H9 (cell line): ENCODE measurements around the gene ZHX3. TPM values are rescaled to one million over a fixed set of nuclear protein-coding genes. Genes with fewer than 3 reads are reported as not detected.

Source experiments
- DNase-seq: peaks from one replicate; pipeline ENCODE4 v3.0.0-alpha.2; 2017
- H2AFZ ChIP-seq: one replicate; pipeline ENCODE4 v1.6.1; 2013; ENCODE audit warnings: mild to moderate bottlenecking, low read length, control low read depth, moderate library complexity
- H2AK5ac ChIP-seq: 2 replicates; pipeline ENCODE4 v1.6.1; 2013; ENCODE audit warnings: low read length, control low read depth, mixed read lengths; ENCODE audit not compliant: insufficient read length
- H2BK120ac ChIP-seq: one replicate; pipeline ENCODE4 v1.6.1; 2013; ENCODE audit warnings: low read depth, mild to moderate bottlenecking, low read length, control low read depth, inconsistent platforms; ENCODE audit not compliant: poor library complexity, severe bottlenecking
- H2BK12ac ChIP-seq: 2 replicates; pipeline ENCODE4 v1.6.1; 2013; ENCODE audit warnings: low read length, control low read depth, mixed read lengths, low read depth; ENCODE audit not compliant: insufficient read length
- H2BK15ac ChIP-seq: 2 replicates; pipeline ENCODE4 v1.6.1; 2013; ENCODE audit warnings: low read depth, low read length, control low read depth
- H2BK20ac ChIP-seq: one replicate; pipeline ENCODE4 v1.6.1; 2013; ENCODE audit warnings: low read depth, mild to moderate bottlenecking, low read length, control low read depth, inconsistent platforms; ENCODE audit not compliant: poor library complexity, severe bottlenecking
- H2BK5ac ChIP-seq: 2 replicates; pipeline ENCODE4 v1.6.1; 2013; ENCODE audit warnings: low read length, control low read depth, mixed read lengths; ENCODE audit not compliant: insufficient read length
- H3K14ac ChIP-seq: 2 replicates; pipeline ENCODE4 v1.6.1; 2013; ENCODE audit warnings: low read length, control low read depth; ENCODE audit not compliant: insufficient read depth
- H3K18ac ChIP-seq: 2 replicates; pipeline ENCODE4 v1.6.1; 2013; ENCODE audit warnings: low read depth, mild to moderate bottlenecking, mixed read lengths, low read length, control low read depth; ENCODE audit not compliant: insufficient read length
- H3K23ac ChIP-seq: 2 replicates; pipeline ENCODE4 v1.6.1; 2013; ENCODE audit warnings: low read length, control low read depth, mixed read lengths, low read depth; ENCODE audit not compliant: insufficient read length
- H3K23me2 ChIP-seq: 2 replicates; pipeline ENCODE4 v1.6.1; 2013; ENCODE audit warnings: low read depth, mild to moderate bottlenecking, mixed read lengths, low read length, control low read depth; ENCODE audit not compliant: insufficient read length, poor library complexity, severe bottlenecking
- H3K27ac ChIP-seq: 2 replicates; pipeline ENCODE4 v1.5.1; 2013; ENCODE audit warnings: low read length, control low read depth, mixed read lengths, low read depth; ENCODE audit not compliant: insufficient read length
- H3K27me3 ChIP-seq: 2 replicates; pipeline ENCODE4 v1.6.1; 2013; ENCODE audit warnings: low read length, control low read depth, inconsistent platforms; ENCODE audit not compliant: insufficient read depth
- H3K4ac ChIP-seq: 2 replicates; pipeline ENCODE4 v1.6.1; 2013; ENCODE audit warnings: low read depth, mild to moderate bottlenecking, control low read depth, inconsistent platforms, low read length, moderate library complexity
- H3K4me1 ChIP-seq: 2 replicates; pipeline ENCODE4 v1.6.1; 2013; ENCODE audit warnings: low read length, control low read depth, inconsistent platforms; ENCODE audit not compliant: insufficient read depth
- H3K4me2 ChIP-seq: 2 replicates; pipeline ENCODE4 v1.6.1; 2013; ENCODE audit warnings: low read length, control low read depth, mixed read lengths; ENCODE audit not compliant: insufficient read length, insufficient read depth
- H3K56ac ChIP-seq: 2 replicates; pipeline ENCODE4 v1.6.1; 2013; ENCODE audit warnings: low read depth, mild to moderate bottlenecking, mixed read lengths, low read length, control low read depth; ENCODE audit not compliant: insufficient read length
- H3K79me1 ChIP-seq: 2 replicates; pipeline ENCODE4 v1.6.1; 2013; ENCODE audit warnings: low read depth, mild to moderate bottlenecking, moderate library complexity, low read length, control low read depth, inconsistent platforms; ENCODE audit not compliant: insufficient read depth, poor library complexity, severe bottlenecking
- H3K79me2 ChIP-seq: 2 replicates; pipeline ENCODE4 v1.6.1; 2013; ENCODE audit warnings: low read length, control low read depth, inconsistent platforms; ENCODE audit not compliant: insufficient read depth
- H3K9ac ChIP-seq: 2 replicates; pipeline ENCODE4 v1.6.1; 2013; ENCODE audit warnings: low read length, control low read depth, mixed read lengths; ENCODE audit not compliant: insufficient read length; ENCODE audit errors: extremely low read depth
- H3K9me3 ChIP-seq: one replicate; pipeline ENCODE4 v1.6.1; 2013; ENCODE audit warnings: low read depth, low read length, inconsistent platforms; ENCODE audit not compliant: control insufficient read depth
- H3T11ph ChIP-seq: one replicate; pipeline ENCODE4 v1.6.1; 2013; ENCODE audit warnings: mild to moderate bottlenecking, low read length, control low read depth, inconsistent platforms
- H4K20me1 ChIP-seq: one replicate; pipeline ENCODE4 v1.6.1; 2013; ENCODE audit not compliant: control insufficient read depth, insufficient read length, insufficient read depth
- H4K5ac ChIP-seq: 2 replicates; pipeline ENCODE4 v1.6.1; 2013; ENCODE audit warnings: low read depth, mild to moderate bottlenecking, mixed read lengths, low read length, control low read depth; ENCODE audit not compliant: insufficient read length
- H4K8ac ChIP-seq: replicated peaks from 2 replicates; pipeline ENCODE4 v1.6.1; 2013; ENCODE audit warnings: low read length, control low read depth, mixed read lengths, low read depth; ENCODE audit not compliant: insufficient read length
- H4K91ac ChIP-seq: 2 replicates; pipeline ENCODE4 v1.6.1; 2013; ENCODE audit warnings: low read depth, mild to moderate bottlenecking, moderate library complexity, mixed read lengths, low read length, control low read depth; ENCODE audit not compliant: insufficient read length
- H3K27ac Mint-ChIP-seq, 3 experiments: 2 replicates in 2 of 3; 3 replicates in 1 of 3; pipeline ENCODE4 v1.8.0; 2020 to 2021; ENCODE audit warnings: mixed read lengths in 3 of 3, mild to moderate bottlenecking in 1 of 3, moderate library complexity in 1 of 3
- H3K27me3 Mint-ChIP-seq: 2 replicates; pipeline ENCODE4 v1.8.0; 2021; ENCODE audit warnings: low read depth, mild to moderate bottlenecking, moderate library complexity, mixed read lengths
- H3K36me3 Mint-ChIP-seq, 3 experiments: 2 replicates in 2 of 3; 3 replicates in 1 of 3; pipeline ENCODE4 v1.8.0; 2020 to 2021; ENCODE audit warnings: low read depth in 3 of 3, mixed read lengths in 3 of 3; ENCODE audit not compliant: insufficient read depth in 1 of 3
- H3K4me1 Mint-ChIP-seq, 2 experiments: 2 replicates each; pipeline ENCODE4 v1.8.0; 2020; ENCODE audit warnings: mixed read lengths in 2 of 2
- H3K4me3 Mint-ChIP-seq, 2 experiments: 2 replicates in 1 of 2; 3 replicates in 1 of 2; pipeline ENCODE4 v1.8.0; 2020 to 2021; ENCODE audit warnings: mild to moderate bottlenecking in 2 of 2, mixed read lengths in 2 of 2, moderate library complexity in 1 of 2
- H3K9me3 Mint-ChIP-seq, 2 experiments: 2 replicates in 1 of 2; 3 replicates in 1 of 2; pipeline ENCODE4 v1.8.0; 2020; ENCODE audit warnings: mild to moderate bottlenecking in 2 of 2, mixed read lengths in 2 of 2, moderate library complexity in 1 of 2
- CTCF ChIP-seq: fragments of 200-600 bp; sonication (generic); conservative IDR thresholded peaks from 3 replicates; pipeline ENCODE4 v1.8.0; 2021; ENCODE audit warnings: antibody characterized with exemption, mild to moderate bottlenecking
- WGBS: extraction: QIAGEN DNeasy Blood & Tissue Kit; methylation state at CpG from one replicate; pipeline ENCODE4 v1.1.7; 2013; ENCODE audit warnings: missing lambda C conversion rate, low lambda C conversion rate, mixed read lengths; ENCODE audit not compliant: insufficient read length; ENCODE audit errors: extremely low coverage; 5-methylcytosine and 5-hydroxymethylcytosine counted together
- total RNA-seq: library from RNA; stranded (reverse); gene quantifications from 2 replicates; pipeline ENCODE4 v1.2.1, GENCODE V29; 2021

ZHX3 gene
- total RNA-seq, 1 experiment from 2014 or later = 4.4 TPM

GRCh38 chr20:41135888-41136679 lies 181.4 kb downstream of the ZHX3 start:
- Histone ChIP-seq H3K27ac (no peak overlapping the region), H3K9ac (peak overlapping the region; percentile 45), H2AFZ (no peak overlapping the region), H3K56ac (no peak overlapping the region), H3K79me2 (peaks cover 30% of the 10 kb centered on the region; the same call in 1 of the 2 replicates), H2BK20ac (no peak overlapping the region), H3K23me2 (peaks cover 20% of the 10 kb centered on the region), H2BK120ac (no peak overlapping the region), H4K20me1 (no peaks in the 10 kb centered on the region), H3K14ac (peak overlapping the region; percentile 58), H3K79me1 (no peaks in the 10 kb centered on the region), H2BK15ac (no peak overlapping the region), H3K4me1 (peaks cover 20% of the 10 kb centered on the region; the same call in 1 of the 2 replicates), H4K8ac (no peak overlapping the region), H4K91ac (no peak overlapping the region), H3K4ac (no peak overlapping the region), H3K9me3 (no peaks in the 10 kb centered on the region), H2AK5ac (no peak overlapping the region), H2BK12ac (no peak overlapping the region), H3K18ac (peak overlapping the region; percentile 21), H3K27me3 (no peaks in the 10 kb centered on the region), H3K23ac (no peak overlapping the region), H3K4me2 (peak overlapping the region; percentile 66), H4K5ac (no peak overlapping the region), H3T11ph (no peak overlapping the region), H2BK5ac (no peak overlapping the region)
- Mint-ChIP-seq H3K27me3 (peaks cover 10% of the 10 kb centered on the region), H3K9me3 (no peaks in the 10 kb centered on the region; a peak in 2 of 5 replicates), H3K27ac (peak overlapping the region; percentile 30 to 72 (median 71); a peak in 5 of 7 replicates), H3K36me3 (peaks cover 3 to 14% (median 9%) of the 10 kb centered on the region in 3 experiments; a peak in 6 of 7 replicates), H3K4me1 (peaks cover 41% of the 10 kb centered on the region in 2 experiments), H3K4me3 (peak overlapping the region; percentile 77 to 91)
- TF ChIP-seq CTCF = no peak
- DNase-seq = no peak
- WGBS = no CpG with 5 or more reads among the region's 23 CpGs
